SK-N-SH (cell line): ENCODE data around the gene PLXNA4.

Experiments used
- EP300 ChIP-seq, 2 experiments: IDR thresholded peaks; 2 replicates each; pipeline versions ENCODE4 v1.4.0 to v1.6.1; 2012; ENCODE audit warnings: borderline replicate concordance in 1 of 2, low read depth in 1 of 2, low read length in 1 of 2
- JUND ChIP-seq: IDR thresholded peaks from 2 replicates; pipeline ENCODE4 v1.4.0; 2012

GRCh38 chr7:132112657-132113056 lies 463.6 kb downstream of the PLXNA4 start:
- no peak for TF ChIP-seq EP300 (IDR thresholded peaks at IDR 0.05; ENCODE audit: borderline replicate concordance in 1 of 2, low read depth in 1 of 2, low read length in 1 of 2)
- no peak for TF ChIP-seq JUND
